GM21786 (cell line): Measurements from ENCODE around the gene LRRC74A.

Experiments
- ATAC-seq: cut with Tn5 transposase; IDR thresholded peaks from one replicate; pipeline ENCODE4 v1.9.1; 2021; ENCODE audit not compliant: unreplicated experiment

The LRRC74A gene

DNA sequence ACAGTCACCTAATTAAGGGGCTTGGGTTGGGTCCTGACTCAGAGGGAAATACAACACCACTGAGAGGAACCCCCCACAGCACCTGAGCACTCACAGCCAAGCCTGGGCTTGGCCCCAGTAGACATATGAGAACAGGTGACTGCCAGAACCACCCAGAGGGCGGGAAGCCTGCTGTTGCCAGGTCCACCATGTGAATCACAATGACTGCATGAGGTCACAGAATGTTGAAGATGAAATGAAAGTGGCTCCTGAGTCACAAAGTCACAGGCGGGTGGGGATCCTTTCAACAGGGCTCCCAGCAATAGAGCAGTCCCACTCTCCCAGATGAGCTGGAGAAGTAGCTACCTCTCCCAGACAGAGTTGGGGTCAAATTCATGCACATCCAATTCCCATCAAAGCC, at the start of gene LRRC74A:
Gene LRRC74A (plus strand): TSS at position 287 of the 400 bp plus-strand sequence. CDS start 290 bp downstream, outside the sequence.
- ATAC-seq: no peak

- no peak for ATAC-seq
Observed at GRCh38 chr14:76776428-76777251, 49.6 kb upstream of the LRRC74A start.

- no peak for ATAC-seq
Observed at GRCh38 chr14:76777721-76778120, 48.5 kb upstream of the LRRC74A start.

GRCh38 chr14:76778546-76779215, 47.5 kb upstream of the LRRC74A start:
- ATAC-seq: no peak

GRCh38 chr14:76779221-76780057, 46.8 kb upstream of the LRRC74A start:
- no peak for ATAC-seq

DNA sequence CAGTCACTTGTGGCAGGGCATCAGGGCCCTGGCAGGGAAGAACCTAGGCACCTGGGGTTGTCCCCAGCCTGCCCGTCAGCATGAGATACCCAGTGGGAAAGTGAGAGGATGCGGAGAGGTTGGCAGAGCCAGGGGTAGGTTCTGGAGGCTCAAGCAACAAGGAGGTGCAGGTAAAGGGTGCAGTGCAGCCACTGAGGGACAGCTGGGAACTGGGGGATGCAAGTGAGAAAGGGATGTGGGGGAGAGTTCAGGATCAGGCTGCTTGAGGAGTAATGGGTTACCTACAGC, 46.2 kb upstream of the LRRC74A start:
- ATAC-seq: no peak

- ATAC-seq: no peak
Observed at GRCh38 chr14:76780360-76780759, 45.8 kb upstream of the LRRC74A start.

DNA sequence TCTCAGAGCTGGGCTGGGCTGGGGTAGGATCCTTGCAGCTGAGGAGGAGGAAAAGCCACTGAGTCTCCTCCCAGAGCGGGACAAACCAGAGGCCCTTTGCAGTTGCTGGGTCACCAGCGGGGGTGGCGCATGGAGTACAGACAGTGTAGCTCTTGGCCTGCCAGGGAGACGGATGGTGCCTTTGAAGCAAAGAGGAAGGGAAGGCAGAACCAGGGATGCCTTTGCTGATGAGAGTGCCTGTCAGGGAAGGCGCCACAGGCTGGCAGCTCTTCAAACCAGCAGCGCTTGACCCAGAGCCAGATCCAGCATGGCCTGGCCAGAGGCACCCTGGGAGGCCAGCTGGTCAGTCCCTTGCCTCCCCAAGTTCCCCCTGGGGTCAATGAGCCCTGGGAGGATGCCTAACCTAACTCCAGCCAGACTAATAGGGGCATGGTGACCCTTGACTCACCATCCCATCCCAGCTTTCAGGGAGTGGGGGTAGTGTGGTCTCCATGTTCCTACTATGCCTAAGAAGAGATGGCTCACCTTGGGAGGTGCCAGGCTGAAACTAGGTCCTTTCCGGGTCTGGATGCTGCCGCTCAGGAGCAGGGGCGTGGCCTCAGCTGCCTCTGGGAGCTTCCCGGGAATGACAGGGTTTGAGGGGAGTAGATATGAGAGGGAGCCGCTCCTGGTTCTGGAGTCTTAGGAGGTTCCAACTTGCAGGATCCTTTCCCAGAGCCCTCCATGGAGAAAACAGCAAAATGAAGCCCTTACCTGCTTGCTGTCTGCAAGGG, 45.1 kb upstream of the LRRC74A start:
- ATAC-seq: no peak

GRCh38 chr14:76781648-76782051, 44.6 kb upstream of the LRRC74A start:
- ATAC-seq: no peak

GRCh38 chr14:76782115-76782884, 43.9 kb upstream of the LRRC74A start:
- ATAC-seq: no peak

- no peak for ATAC-seq
Observed at GRCh38 chr14:76782885-76783566, 43.2 kb upstream of the LRRC74A start.

DNA sequence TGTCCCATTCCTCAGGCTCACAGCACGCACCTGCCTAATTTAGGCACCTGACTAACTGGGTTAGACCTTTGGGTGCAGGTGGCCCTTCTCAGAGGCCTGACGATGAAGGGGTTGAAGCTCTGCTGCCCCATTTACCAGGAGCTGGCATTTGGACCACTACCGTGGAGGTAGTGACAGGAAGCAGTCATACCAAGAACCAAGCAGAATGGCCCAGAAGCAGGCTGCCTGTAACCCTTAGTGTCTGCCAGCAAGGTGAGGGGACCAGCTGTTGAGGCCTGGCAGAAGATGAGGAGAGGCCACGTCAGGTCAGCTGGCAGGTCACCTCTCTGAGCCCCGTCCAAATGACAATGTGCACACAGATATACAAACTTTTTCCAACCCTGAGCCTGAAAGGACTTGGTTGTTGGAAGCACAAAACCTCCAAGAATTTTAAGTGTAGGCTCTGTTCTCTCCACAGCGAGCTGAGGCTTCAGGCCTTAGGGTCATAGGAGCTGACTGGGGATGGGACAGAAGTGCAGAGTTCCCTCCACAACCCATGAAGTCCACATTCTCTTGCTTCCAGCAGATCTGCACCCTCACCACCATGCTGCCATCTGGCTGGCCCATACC, 41.8 kb upstream of the LRRC74A start:
- no peak for ATAC-seq

GRCh38 chr14:76784881-76785280, 41.3 kb upstream of the LRRC74A start:
- peak; percentile 75 for ATAC-seq

DNA sequence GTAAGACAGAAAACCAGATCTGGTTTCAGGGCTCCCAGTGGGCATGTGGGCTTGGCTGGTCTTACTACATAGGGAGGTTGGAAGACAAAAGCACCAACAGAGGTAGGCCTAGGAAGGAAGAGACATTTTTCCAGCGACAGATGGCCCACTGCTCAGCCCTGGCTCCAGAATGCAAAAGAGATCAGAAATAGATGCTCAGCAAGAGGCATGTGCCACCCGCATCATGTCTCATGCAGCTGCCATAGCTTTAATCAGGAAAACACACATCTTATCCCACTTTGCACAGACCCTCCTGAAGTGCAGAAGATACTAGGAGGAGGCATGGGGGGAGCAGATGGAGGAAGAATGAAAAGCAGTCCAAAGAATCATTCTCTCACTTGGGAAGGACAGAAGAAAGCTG, 39.6 kb upstream of the LRRC74A start:
- ATAC-seq: no peak

GRCh38 chr14:76792422-76792821, 33.8 kb upstream of the LRRC74A start:
- no peak for ATAC-seq

GRCh38 chr14:76793324-76793723, 32.9 kb upstream of the LRRC74A start:
- ATAC-seq: no peak

GRCh38 chr14:76793956-76794355, 32.3 kb upstream of the LRRC74A start:
- ATAC-seq: no peak

DNA sequence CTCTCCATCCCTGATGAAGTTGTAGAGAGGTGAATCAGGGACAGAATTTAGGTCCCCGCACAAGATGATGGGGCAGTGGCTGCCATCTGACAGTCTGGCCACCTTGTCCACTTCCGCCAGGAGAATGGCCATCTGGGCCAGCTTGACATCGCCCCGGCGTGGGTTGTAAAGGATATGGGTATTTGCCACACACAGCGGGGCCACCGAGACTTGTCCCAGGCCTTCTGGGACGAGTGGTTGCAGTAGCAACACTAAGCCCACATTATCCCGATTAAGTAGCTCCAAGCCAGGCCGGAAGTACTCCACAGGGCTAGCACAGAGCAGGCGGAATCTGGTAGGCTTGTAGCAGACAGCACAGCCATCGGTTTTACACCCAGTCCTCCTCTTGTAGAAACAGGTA, 19.8 kb upstream of the LRRC74A start:
- no peak for ATAC-seq

GRCh38 chr14:76808011-76808410, 18.2 kb upstream of the LRRC74A start:
- ATAC-seq: no peak
